HL-60 (cell line): Measurements from ENCODE around the gene RNF169.

ENCODE experiments used
- GABPA ChIP-seq: IDR thresholded peaks from 2 replicates; pipeline ENCODE4 v1.6.1; 2012; ENCODE audit warnings: low read depth
- POLR2AphosphoS5 ChIP-seq: IDR thresholded peaks from 2 replicates; pipeline ENCODE4 v1.6.1; 2012; ENCODE audit warnings: low read depth
- SPI1 ChIP-seq: IDR thresholded peaks from 2 replicates; pipeline ENCODE4 v1.6.1; 2012; ENCODE audit warnings: low read depth, mild to moderate bottlenecking, borderline replicate concordance
- TF ChIP-seq, protein P1 (sequence below): IDR thresholded peaks from one replicate; pipeline ENCODE4 v1.5.1; 2011; ENCODE audit warnings: low read length, control low read depth, inconsistent platforms; ENCODE audit not compliant: insufficient read depth
- TF ChIP-seq, protein P2 (sequence below): IDR thresholded peaks from 2 replicates; pipeline ENCODE4 v1.6.1; 2012; ENCODE audit warnings: low read depth; ENCODE audit not compliant: insufficient replicate concordance

DNA sequence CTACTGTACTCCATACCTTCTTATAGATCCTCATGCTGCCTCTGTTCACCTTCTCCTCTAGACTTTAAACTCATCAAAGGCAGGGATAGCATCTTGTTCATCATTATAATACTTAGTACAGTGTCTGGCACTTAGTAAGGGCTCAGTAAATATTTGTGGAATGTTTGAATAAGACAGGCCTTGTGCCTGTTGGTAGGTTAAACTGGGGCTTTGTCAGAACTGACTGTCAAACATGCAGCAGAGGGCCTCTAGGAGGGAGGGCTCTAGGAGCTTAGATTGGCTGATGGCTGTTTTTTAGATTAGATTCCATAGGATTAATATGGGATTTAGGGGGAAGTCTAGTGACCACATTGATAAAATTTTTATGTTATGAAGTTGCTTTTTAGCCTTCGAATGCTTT, 70.8 kb downstream of the RNF169 start:
- no peak for TF ChIP-seq SPI1
- TF ChIP-seq, protein P1, sequence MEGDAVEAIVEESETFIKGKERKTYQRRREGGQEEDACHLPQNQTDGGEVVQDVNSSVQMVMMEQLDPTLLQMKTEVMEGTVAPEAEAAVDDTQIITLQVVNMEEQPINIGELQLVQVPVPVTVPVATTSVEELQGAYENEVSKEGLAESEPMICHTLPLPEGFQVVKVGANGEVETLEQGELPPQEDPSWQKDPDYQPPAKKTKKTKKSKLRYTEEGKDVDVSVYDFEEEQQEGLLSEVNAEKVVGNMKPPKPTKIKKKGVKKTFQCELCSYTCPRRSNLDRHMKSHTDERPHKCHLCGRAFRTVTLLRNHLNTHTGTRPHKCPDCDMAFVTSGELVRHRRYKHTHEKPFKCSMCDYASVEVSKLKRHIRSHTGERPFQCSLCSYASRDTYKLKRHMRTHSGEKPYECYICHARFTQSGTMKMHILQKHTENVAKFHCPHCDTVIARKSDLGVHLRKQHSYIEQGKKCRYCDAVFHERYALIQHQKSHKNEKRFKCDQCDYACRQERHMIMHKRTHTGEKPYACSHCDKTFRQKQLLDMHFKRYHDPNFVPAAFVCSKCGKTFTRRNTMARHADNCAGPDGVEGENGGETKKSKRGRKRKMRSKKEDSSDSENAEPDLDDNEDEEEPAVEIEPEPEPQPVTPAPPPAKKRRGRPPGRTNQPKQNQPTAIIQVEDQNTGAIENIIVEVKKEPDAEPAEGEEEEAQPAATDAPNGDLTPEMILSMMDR: no peak
- TF ChIP-seq POLR2AphosphoS5: no peak
- TF ChIP-seq, protein P2, sequence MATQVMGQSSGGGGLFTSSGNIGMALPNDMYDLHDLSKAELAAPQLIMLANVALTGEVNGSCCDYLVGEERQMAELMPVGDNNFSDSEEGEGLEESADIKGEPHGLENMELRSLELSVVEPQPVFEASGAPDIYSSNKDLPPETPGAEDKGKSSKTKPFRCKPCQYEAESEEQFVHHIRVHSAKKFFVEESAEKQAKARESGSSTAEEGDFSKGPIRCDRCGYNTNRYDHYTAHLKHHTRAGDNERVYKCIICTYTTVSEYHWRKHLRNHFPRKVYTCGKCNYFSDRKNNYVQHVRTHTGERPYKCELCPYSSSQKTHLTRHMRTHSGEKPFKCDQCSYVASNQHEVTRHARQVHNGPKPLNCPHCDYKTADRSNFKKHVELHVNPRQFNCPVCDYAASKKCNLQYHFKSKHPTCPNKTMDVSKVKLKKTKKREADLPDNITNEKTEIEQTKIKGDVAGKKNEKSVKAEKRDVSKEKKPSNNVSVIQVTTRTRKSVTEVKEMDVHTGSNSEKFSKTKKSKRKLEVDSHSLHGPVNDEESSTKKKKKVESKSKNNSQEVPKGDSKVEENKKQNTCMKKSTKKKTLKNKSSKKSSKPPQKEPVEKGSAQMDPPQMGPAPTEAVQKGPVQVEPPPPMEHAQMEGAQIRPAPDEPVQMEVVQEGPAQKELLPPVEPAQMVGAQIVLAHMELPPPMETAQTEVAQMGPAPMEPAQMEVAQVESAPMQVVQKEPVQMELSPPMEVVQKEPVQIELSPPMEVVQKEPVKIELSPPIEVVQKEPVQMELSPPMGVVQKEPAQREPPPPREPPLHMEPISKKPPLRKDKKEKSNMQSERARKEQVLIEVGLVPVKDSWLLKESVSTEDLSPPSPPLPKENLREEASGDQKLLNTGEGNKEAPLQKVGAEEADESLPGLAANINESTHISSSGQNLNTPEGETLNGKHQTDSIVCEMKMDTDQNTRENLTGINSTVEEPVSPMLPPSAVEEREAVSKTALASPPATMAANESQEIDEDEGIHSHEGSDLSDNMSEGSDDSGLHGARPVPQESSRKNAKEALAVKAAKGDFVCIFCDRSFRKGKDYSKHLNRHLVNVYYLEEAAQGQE: no peak
- TF ChIP-seq GABPA: no peak
